Breast epithelium (tissue), 4 donors: ENCODE measurements around the gene CSNK1A1L. TPM values are rescaled to one million over a fixed set of nuclear protein-coding genes. Genes with fewer than 3 reads are reported as not detected.

Experiments used
- DNase-seq, 2 donors: peaks; one replicate each; pipeline ENCODE4 v3.0.0-alpha.2; 2019; ENCODE audit warnings: low spot score in 2 of 2
- H3K27ac ChIP-seq, 2 donors: fragments of 200-600 bp; sonication (generic) in 1 of 2; one replicate each; pipeline ENCODE4 v1.5.1; 2016 to 2019; ENCODE audit warnings: mild to moderate bottlenecking in 1 of 2
- H3K27me3 ChIP-seq, 2 donors: fragments of 200-600 bp; sonication (generic) in 1 of 2; one replicate each; pipeline versions ENCODE4 v1.5.1 to v1.6.0; 2017 to 2019; ENCODE audit warnings: control low read depth in 1 of 2, mild to moderate bottlenecking in 1 of 2
- H3K36me3 ChIP-seq: fragments of 200-600 bp; one replicate; pipeline ENCODE4 v1.5.1; 2019
- H3K4me1 ChIP-seq, 2 donors: fragments of 200-600 bp; sonication (generic); one replicate each; pipeline ENCODE4 v1.5.1; 2016 to 2019; ENCODE audit warnings: control low read depth in 1 of 2
- H3K4me3 ChIP-seq, 3 donors: fragments of 200-600 bp; sonication (generic); 1 replicate in 2 of 3; 2 replicates in 1 of 3; pipeline ENCODE4 v1.5.1; 2016 to 2019; ENCODE audit warnings: mild to moderate bottlenecking in 3 of 3, moderate library complexity in 2 of 3
- H3K9me3 ChIP-seq, 2 donors: fragments of 200-600 bp; sonication (generic) in 1 of 2; one replicate each; pipeline ENCODE4 v1.5.1; 2016 to 2019; ENCODE audit warnings: control low read depth in 1 of 2
- CTCF ChIP-seq, 3 donors: fragments of 450-650 bp; IDR thresholded peaks; one replicate each; pipeline ENCODE4 v1.5.1; 2016 to 2017; ENCODE audit warnings: antibody characterized with exemption in 3 of 3, mild to moderate bottlenecking in 3 of 3, moderate library complexity in 3 of 3
- POLR2A ChIP-seq: fragments of 450-650 bp; IDR thresholded peaks from one replicate; pipeline ENCODE4 v1.6.1; 2016; ENCODE audit warnings: antibody characterized with exemption, mild to moderate bottlenecking, moderate library complexity
- POLR2AphosphoS5 ChIP-seq, 3 donors: sonication (generic); formaldehyde crosslinking; IDR thresholded peaks; one replicate each; pipeline ENCODE4 v1.6.1; 2017; ENCODE audit warnings: antibody characterized with exemption in 3 of 3
- intact Hi-C: fragments of 100-400 bp; cut with DNase I; formaldehyde crosslinking; loops from one replicate; pipeline ENCODE4 v1.15.1; 2023; ENCODE audit warnings: low total_unique reads
- total RNA-seq, 3 donors: library from RNA; depleted of rRNA; stranded (reverse); fragments of >200 nt; gene quantifications; one replicate each; pipeline ENCODE4 v1.1.0, GENCODE V29; 2016

The CSNK1A1L gene
- total RNA-seq, 3 donors from 2014 or later: not detected

- no peak overlapping the region for H3K4me3 ChIP-seq
- H3K27me3 ChIP-seq: no peaks in the 10 kb centered on the region
- DNase-seq: no peak
- intact Hi-C loops: no loop called here
- TF ChIP-seq POLR2A (no peak), POLR2AphosphoS5 (IDR thresholded peaks at IDR 0.05) (no peak), CTCF (IDR thresholded peaks at IDR 0.05) (no peak)
- no peak overlapping the region for H3K27ac ChIP-seq
- H3K36me3 ChIP-seq: no peaks in the 10 kb centered on the region
- H3K4me1 ChIP-seq: no peaks in the 10 kb centered on the region
- no peaks in the 10 kb centered on the region for H3K9me3 ChIP-seq
These were observed 2.0 kb upstream of the CSNK1A1L start for GRCh38 chr13:37107456-37107855.

GRCh38 chr13:37106642-37107041 lies 1.2 kb upstream of the CSNK1A1L start:
- Histone ChIP-seq H3K4me3 (no peak overlapping the region), H3K9me3 (no peaks in the 10 kb centered on the region), H3K27me3 (no peaks in the 10 kb centered on the region), H3K4me1 (no peaks in the 10 kb centered on the region), H3K27ac (no peak overlapping the region), H3K36me3 (no peaks in the 10 kb centered on the region)
- DNase-seq: no peak
- no peak for TF ChIP-seq POLR2AphosphoS5 (IDR thresholded peaks at IDR 0.05)
- TF ChIP-seq POLR2A: no peak
- TF ChIP-seq CTCF (IDR thresholded peaks at IDR 0.05): no peak
- intact Hi-C loops: no loop called here

GRCh38 chr13:37102896-37103295 lies 2.6 kb downstream of the CSNK1A1L start:
- Histone ChIP-seq H3K9me3 (no peaks in the 10 kb centered on the region), H3K27me3 (no peaks in the 10 kb centered on the region), H3K4me3 (no peak overlapping the region), H3K4me1 (no peaks in the 10 kb centered on the region), H3K36me3 (no peaks in the 10 kb centered on the region), H3K27ac (no peak overlapping the region)
- no peak for TF ChIP-seq CTCF (IDR thresholded peaks at IDR 0.05)
- intact Hi-C loops: no loop called here
- DNase-seq: no peak

DNA sequence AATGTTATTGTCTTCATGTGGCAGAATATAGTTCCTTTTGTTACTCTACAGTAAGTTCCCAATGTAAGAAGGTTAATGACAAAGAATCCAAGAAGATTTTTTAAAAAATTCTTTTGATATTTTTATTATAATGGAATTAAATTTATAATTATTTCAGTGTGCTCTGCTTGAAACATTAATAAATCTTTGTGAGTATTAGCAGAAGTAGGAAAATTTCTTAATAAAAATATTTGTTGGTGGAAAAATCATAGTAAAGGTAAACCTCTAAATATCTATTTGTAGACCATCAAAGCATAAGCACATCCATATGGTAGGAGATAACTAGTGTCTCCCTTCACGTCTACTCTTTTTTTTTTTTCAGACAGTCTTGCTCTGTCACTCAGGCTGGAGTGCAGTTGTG lies 4.3 kb downstream of the CSNK1A1L start:
- TF ChIP-seq CTCF (IDR thresholded peaks at IDR 0.05): no peak
- TF ChIP-seq POLR2A: no peak
- TF ChIP-seq POLR2AphosphoS5 (IDR thresholded peaks at IDR 0.05): no peak
- H3K4me1 ChIP-seq: no peaks in the 10 kb centered on the region
- no peak overlapping the region for H3K27ac ChIP-seq
- no peak overlapping the region for H3K4me3 ChIP-seq
- DNase-seq: no peak
- H3K9me3 ChIP-seq: no peaks in the 10 kb centered on the region
- no peaks in the 10 kb centered on the region for H3K27me3 ChIP-seq
- H3K36me3 ChIP-seq: no peaks in the 10 kb centered on the region
- intact Hi-C loops: no loop called here

- no peaks in the 10 kb centered on the region for H3K36me3 ChIP-seq
- no peak overlapping the region for H3K4me3 ChIP-seq
- intact Hi-C loops: no loop called here
- H3K27me3 ChIP-seq: no peaks in the 10 kb centered on the region
- H3K9me3 ChIP-seq: no peaks in the 10 kb centered on the region
- DNase-seq: no peak
- no peak overlapping the region for H3K27ac ChIP-seq
- H3K4me1 ChIP-seq: no peaks in the 10 kb centered on the region
- TF ChIP-seq CTCF (IDR thresholded peaks at IDR 0.05) (no peak), POLR2AphosphoS5 (IDR thresholded peaks at IDR 0.05) (no peak), POLR2A (no peak)
These were observed 4.7 kb downstream of the CSNK1A1L start for GRCh38 chr13:37100731-37101130.
